Fibroblast of lung (primary cell): Measurements from ENCODE around the gene SLC7A6OS. TPM values are rescaled to one million over a fixed set of nuclear protein-coding genes. Genes with fewer than 3 reads are reported as not detected.

ENCODE experiments used
- DNase-seq, 2 donors: peaks; one replicate each; pipeline versions ENCODE4 v3.0.0 to v3.0.0-alpha.2; 2010; ENCODE audit warnings: low read depth in 2 of 2
- H2AFZ ChIP-seq: 2 replicates; pipeline ENCODE4 v1.5.1; 2012; ENCODE audit warnings: low read length, control low read depth, inconsistent platforms
- H3K27ac ChIP-seq: 2 replicates; pipeline ENCODE4 v1.5.1; 2011; ENCODE audit warnings: low read length, control low read depth; ENCODE audit not compliant: insufficient read depth
- H3K27me3 ChIP-seq: 2 replicates; pipeline ENCODE4 v1.5.1; 2011; ENCODE audit warnings: mild to moderate bottlenecking, low read length; ENCODE audit not compliant: control insufficient read depth, insufficient read depth
- H3K36me3 ChIP-seq: 2 replicates; pipeline ENCODE4 v1.5.1; 2011; ENCODE audit warnings: low read length; ENCODE audit not compliant: control insufficient read depth, insufficient read depth
- H3K4me1 ChIP-seq: 2 replicates; pipeline ENCODE4 v1.5.1; 2011; ENCODE audit warnings: low read length; ENCODE audit not compliant: control insufficient read depth, insufficient read depth; ENCODE audit errors: extremely low read depth
- H3K4me2 ChIP-seq: 2 replicates; pipeline ENCODE4 v1.5.1; 2011; ENCODE audit warnings: low read length, control low read depth; ENCODE audit not compliant: insufficient read depth; ENCODE audit errors: extremely low read depth
- H3K4me3 ChIP-seq, 4 experiments: fragments of 200-600 bp in 1 of 4; sonication (generic) in 1 of 4; replicated peaks in 1 of 4; 2 replicates each; pipeline ENCODE4 v1.5.1; 2011 to 2016; ENCODE audit warnings: low read length in 4 of 4, low read depth in 3 of 4, mild to moderate bottlenecking in 3 of 4, control low read depth in 2 of 4, inconsistent platforms in 1 of 4, mixed read lengths in 1 of 4; ENCODE audit not compliant: insufficient read depth in 1 of 4; ENCODE audit errors: control extremely low read depth in 1 of 4
- H3K79me2 ChIP-seq: 2 replicates; pipeline ENCODE4 v1.5.1; 2012; ENCODE audit warnings: mild to moderate bottlenecking, low read length, inconsistent platforms; ENCODE audit not compliant: control insufficient read depth, insufficient read depth
- H3K9ac ChIP-seq: 2 replicates; pipeline ENCODE4 v1.5.1; 2011; ENCODE audit warnings: mild to moderate bottlenecking, low read length, control low read depth; ENCODE audit not compliant: insufficient read depth
- H3K9me3 ChIP-seq: 2 replicates; pipeline ENCODE4 v1.5.1; 2012; ENCODE audit warnings: low read depth, low read length; ENCODE audit not compliant: control insufficient read depth, insufficient read depth
- H4K20me1 ChIP-seq: 2 replicates; pipeline ENCODE4 v1.5.1; 2011; ENCODE audit warnings: low read length; ENCODE audit not compliant: control insufficient read depth, insufficient read depth; ENCODE audit errors: extremely low read depth
- CTCF ChIP-seq, 2 donors: IDR thresholded peaks in 1 of 2; conservative IDR thresholded peaks in 1 of 2; 1 replicate in 1 of 2; 2 replicates in 1 of 2; pipeline ENCODE4 v1.5.1; 2011 to 2012; ENCODE audit warnings: low read length in 2 of 2, control low read depth in 1 of 2, inconsistent platforms in 1 of 2, low read depth in 1 of 2, mild to moderate bottlenecking in 1 of 2
- EZH2 ChIP-seq: IDR thresholded peaks from 2 replicates; pipeline ENCODE4 v1.5.1; 2012; ENCODE audit warnings: low read length, control low read depth, mild to moderate bottlenecking; ENCODE audit errors: missing control alignments
- polyA plus RNA-seq, 2 donors: library from polyadenylated mRNA; depleted of rRNA in 1 of 2; stranded (reverse) in 1 of 2; unstranded in 1 of 2; fragments of >200 nt; gene quantifications; 2 replicates each; pipeline ENCODE4 v1.2.1, GENCODE V29; 2011 to 2012; ENCODE audit warnings: missing spikeins in 1 of 2
- total RNA-seq: library from RNA; depleted of rRNA; stranded (reverse); fragments of >200 nt; gene quantifications from 2 replicates; pipeline ENCODE4 v1.2.1, GENCODE V29; 2014

Gene SLC7A6OS
- total and polyA plus RNA-seq, 2 donors (not counting 1 experiment from before 2014, with no cell fraction given), result 8.7 to 19.5 TPM

DNA sequence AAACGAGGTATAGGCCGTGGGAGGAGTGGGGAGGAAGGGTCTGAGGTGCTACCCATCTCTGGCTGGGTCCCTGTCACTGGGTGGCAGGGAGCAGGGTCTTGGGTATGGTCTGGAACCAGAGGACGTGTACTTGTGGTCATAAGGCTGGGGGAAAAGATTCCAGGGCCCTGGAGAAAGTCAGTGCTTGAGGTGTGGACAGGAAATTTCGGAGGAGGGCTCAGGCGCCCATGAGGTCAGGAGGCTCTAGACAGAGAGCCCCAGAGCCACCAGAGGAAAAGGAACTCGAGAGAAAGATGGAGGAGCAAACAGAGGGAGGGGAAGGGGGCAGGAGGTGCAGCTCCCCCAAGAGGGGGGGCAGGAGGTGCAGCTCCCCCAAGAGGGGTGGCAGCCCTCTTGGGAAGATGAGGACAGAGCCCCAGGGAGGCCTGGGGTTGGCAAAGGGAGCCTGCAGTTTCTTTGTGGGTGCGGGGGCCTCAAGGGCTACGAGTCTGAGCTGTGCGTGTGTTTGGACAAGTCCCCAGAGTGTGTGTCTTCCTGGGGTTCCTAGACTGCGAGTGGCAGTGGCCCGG, 47.1 kb downstream of the SLC7A6OS start:
- H3K4me3 ChIP-seq, result peak overlapping the region; percentile 52 to 99 (median 74)
- H3K79me2 ChIP-seq, result peaks cover 30% of the 10 kb centered on the region
- peak overlapping the region; percentile 98 for H3K27ac ChIP-seq
- no peak for DNase-seq
- no peaks in the 10 kb centered on the region for H3K9me3 ChIP-seq
- H3K4me1 ChIP-seq, result peaks cover 5% of the 10 kb centered on the region
- H3K27me3 ChIP-seq, result no peaks in the 10 kb centered on the region
- H3K4me2 ChIP-seq, result peak overlapping the region; percentile 73
- TF ChIP-seq EZH2 (no peak), CTCF (conservative IDR thresholded peaks at IDR 0.05 in 1 of 2, IDR thresholded peaks at IDR 0.05 in 1 of 2; ENCODE audit: low read depth in 1 of 2, low read length in 2 of 2) (peak in 1 of 2 donors; percentile 59)
- no peaks in the 10 kb centered on the region for H4K20me1 ChIP-seq
- peak overlapping the region; percentile 80 for H2AFZ ChIP-seq
- peak overlapping the region; percentile 95 for H3K9ac ChIP-seq
- H3K36me3 ChIP-seq, result peaks cover 7% of the 10 kb centered on the region

GRCh38 chr16:68259007-68259825, 51.5 kb downstream of the SLC7A6OS start:
- no peaks in the 10 kb centered on the region for H3K27me3 ChIP-seq
- H3K27ac ChIP-seq, result no peak overlapping the region
- H3K9me3 ChIP-seq, result no peaks in the 10 kb centered on the region
- TF ChIP-seq CTCF (conservative IDR thresholded peaks at IDR 0.05 in 1 of 2, IDR thresholded peaks at IDR 0.05 in 1 of 2; ENCODE audit: low read depth in 1 of 2, low read length in 2 of 2), result no peak
- no peak for TF ChIP-seq EZH2
- H3K4me1 ChIP-seq, result peaks cover 2% of the 10 kb centered on the region
- no peaks in the 10 kb centered on the region for H4K20me1 ChIP-seq
- no peaks in the 10 kb centered on the region for H3K79me2 ChIP-seq
- H3K9ac ChIP-seq, result no peak overlapping the region
- no peak overlapping the region for H3K4me2 ChIP-seq
- DNase-seq, result no peak
- H3K36me3 ChIP-seq, result peaks cover 15% of the 10 kb centered on the region
- no peak overlapping the region for H2AFZ ChIP-seq
- H3K4me3 ChIP-seq, result no peak overlapping the region

- H3K9ac ChIP-seq, result no peak overlapping the region
Measured at GRCh38 chr16:68257906-68258800, 52.6 kb downstream of the SLC7A6OS start.

More at GRCh38 chr16:68257906-68258800, 52.6 kb downstream of the SLC7A6OS start:
- Histone ChIP-seq H3K4me2 (no peak overlapping the region), H4K20me1 (no peaks in the 10 kb centered on the region), H3K27me3 (no peaks in the 10 kb centered on the region), H3K9me3 (no peaks in the 10 kb centered on the region), H3K4me1 (peaks cover 2% of the 10 kb centered on the region), H2AFZ (no peak overlapping the region), H3K79me2 (no peaks in the 10 kb centered on the region), H3K36me3 (peaks cover 17% of the 10 kb centered on the region), H3K27ac (peak overlapping the region; percentile 8), H3K4me3 (no peak overlapping the region)
- peak; percentile 35 to 37 for DNase-seq
- TF ChIP-seq EZH2 (no peak), CTCF (conservative IDR thresholded peaks at IDR 0.05 in 1 of 2, IDR thresholded peaks at IDR 0.05 in 1 of 2; ENCODE audit: low read depth in 1 of 2, low read length in 2 of 2) (no peak)
